Femur (tissue), 1 donor: ENCODE results near the gene NPM1.

Experiments used
- DNase-seq: peaks from one replicate; pipeline ENCODE4 v3.0.0-alpha.2; 2017

Gene NPM1

DNA sequence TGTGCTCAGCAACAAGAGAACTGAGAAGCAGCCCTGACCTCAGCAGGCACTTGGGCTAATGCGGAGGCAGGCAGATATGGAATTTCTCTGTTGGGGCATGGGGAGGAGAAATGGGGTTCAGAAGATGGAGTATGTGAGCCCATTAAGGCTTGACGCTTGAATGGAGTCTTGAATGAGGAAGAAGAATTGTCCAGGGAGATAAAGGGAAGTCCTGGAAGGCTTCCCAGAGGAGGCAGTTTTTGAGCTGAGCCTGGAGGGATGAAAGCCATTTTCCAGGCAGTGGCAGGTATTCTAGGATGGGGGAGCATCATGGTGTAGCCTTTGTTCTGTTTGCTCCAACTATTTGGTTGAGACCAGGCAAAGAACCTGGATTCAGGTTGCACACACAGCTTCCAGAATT, 66.3 kb downstream of the NPM1 start:
- DNase-seq, result no peak

DNA sequence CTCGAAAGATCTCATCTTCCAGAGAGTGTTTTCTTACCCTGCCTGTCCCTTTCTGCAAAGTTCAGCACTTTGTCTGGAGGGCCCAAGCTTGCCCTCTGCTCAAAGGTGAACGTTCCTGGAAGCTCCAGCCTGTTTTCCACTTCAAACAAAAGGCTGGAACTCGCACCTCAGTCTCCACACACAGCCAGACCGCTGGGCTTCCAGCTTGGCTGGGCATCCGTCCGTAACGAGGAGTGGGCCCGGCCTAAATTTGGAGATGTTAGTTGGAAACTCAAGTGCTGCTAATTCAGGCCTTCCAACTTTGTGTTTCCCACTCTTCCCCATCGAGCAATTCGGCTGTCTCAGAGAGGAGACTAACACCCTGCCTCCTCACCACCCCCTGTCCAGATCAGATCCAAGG, 66.9 kb downstream of the NPM1 start:
- DNase-seq, result peak; percentile 70

DNA sequence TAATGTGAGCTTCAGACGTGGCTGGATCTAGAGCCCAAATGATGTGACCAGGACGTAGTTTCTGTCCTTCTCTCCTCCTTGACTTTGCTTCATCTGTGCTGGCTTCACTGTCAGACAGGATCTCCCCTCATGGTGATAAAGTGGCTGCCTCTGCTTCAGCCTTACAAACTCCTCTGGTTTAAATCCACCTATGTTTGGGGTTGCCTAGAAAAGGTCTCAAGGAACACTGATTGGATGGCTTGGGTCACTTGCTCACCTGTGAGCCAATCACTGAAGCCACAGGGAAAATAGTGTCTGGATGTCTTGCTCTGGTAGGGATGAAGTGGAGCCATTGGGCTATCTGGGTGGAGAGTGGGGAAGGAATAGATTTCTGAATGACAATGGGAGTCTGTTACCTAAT, 67.9 kb downstream of the NPM1 start:
- DNase-seq, result no peak

DNA sequence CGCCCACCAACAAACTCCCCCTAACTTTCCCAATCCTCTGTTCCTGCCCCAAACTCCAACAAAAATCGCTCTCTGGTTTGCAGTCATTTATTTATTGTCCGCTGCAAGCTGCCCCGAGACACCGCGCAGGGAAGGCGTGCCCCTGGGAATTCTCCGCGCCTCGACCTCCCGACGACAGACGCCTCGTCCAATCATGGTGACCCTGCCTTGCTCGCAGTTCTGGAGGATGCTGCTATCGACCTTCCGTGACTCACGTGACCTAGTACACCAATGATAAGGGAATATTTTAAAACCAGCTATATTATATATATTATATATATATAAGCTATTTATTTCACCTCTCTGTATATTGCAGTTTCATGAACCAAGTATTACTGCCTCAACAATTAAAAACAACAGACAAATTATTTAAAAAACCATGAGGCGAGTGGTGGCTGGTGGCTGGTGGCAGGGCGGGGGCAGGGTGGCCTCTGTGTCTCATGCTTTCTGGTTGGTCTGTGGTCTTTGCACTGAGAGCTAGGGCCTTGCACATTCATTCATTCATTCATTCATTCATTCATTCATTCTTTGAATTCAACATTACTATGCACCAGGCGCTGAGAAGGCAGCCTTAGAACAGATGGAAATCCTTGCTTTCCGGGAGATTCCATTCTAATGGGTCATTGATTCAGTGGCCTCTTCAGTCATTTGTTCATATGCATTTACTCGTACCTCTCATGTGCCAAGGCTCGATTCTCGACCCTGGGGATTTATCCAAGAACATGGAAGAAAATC, 69.7 kb downstream of the NPM1 start:
- no peak for DNase-seq

DNA sequence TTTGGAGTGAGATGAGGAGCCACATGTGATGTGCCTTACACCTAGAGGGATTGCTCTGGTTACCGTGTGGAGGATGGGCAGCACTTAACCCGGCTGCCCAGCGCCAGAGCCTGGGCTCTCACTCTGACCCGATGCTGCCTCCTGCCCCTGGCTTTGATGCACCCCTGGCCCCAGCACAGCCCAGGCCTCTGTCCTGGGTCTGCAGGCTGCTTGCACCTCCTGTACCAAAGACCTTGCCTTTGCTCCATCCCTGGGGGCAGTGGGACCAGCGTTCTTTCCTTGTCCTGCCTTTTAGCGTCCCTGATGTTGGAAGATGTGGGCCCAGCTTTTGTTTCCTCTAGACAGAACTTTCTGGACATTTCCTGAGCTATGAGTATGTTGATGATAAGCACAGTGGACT, 72.2 kb downstream of the NPM1 start:
- no peak for DNase-seq
